Epithelial cell of proximal tubule (primary cell): ENCODE results near the gene MON1B. TPM values are rescaled to one million over a fixed set of nuclear protein-coding genes. Genes with fewer than 3 reads are reported as not detected.

ENCODE experiments used
- DNase-seq: peaks from one replicate; pipeline ENCODE4 v3.0.0-alpha.2; 2011; ENCODE audit warnings: low read depth
- H3K4me3 ChIP-seq: 2 replicates; pipeline ENCODE4 v1.5.1; 2011; ENCODE audit warnings: low read depth, mild to moderate bottlenecking, low read length
- total RNA-seq: library from RNA; depleted of rRNA; stranded (reverse); fragments of >200 nt; gene quantifications from 2 replicates; pipeline ENCODE4 v1.2.3, GENCODE V29; 2015
- TF ChIP-seq, protein P1 (sequence below): conservative IDR thresholded peaks from 2 replicates; pipeline ENCODE4 v1.5.1; 2012; ENCODE audit warnings: low read depth, mild to moderate bottlenecking, low read length

MON1B gene
- total RNA-seq, 1 donor from 2014 or later: 19.3 TPM

DNA sequence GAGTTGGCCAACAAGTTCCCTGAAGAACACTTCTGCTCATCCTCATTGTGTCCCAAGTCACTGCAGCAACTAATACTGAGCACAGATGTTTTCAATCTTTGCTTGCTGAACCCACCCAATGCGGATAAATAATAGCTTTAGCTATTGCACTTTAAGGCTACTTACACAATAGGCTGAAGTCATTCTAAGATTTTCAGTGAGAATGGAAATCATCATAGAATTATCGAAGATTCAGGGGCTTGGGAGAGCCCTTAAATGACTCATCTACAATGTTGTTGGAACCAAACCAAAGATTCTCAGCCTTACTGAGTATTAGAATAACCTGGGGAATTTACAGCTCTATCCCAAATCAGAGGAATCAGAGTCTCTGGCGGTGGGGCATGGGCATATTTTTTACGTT, 59.4 kb downstream of the MON1B start:
- H3K4me3 ChIP-seq: no peak overlapping the region
- TF ChIP-seq, protein P1, sequence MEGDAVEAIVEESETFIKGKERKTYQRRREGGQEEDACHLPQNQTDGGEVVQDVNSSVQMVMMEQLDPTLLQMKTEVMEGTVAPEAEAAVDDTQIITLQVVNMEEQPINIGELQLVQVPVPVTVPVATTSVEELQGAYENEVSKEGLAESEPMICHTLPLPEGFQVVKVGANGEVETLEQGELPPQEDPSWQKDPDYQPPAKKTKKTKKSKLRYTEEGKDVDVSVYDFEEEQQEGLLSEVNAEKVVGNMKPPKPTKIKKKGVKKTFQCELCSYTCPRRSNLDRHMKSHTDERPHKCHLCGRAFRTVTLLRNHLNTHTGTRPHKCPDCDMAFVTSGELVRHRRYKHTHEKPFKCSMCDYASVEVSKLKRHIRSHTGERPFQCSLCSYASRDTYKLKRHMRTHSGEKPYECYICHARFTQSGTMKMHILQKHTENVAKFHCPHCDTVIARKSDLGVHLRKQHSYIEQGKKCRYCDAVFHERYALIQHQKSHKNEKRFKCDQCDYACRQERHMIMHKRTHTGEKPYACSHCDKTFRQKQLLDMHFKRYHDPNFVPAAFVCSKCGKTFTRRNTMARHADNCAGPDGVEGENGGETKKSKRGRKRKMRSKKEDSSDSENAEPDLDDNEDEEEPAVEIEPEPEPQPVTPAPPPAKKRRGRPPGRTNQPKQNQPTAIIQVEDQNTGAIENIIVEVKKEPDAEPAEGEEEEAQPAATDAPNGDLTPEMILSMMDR: no peak
- DNase-seq: no peak

Other genes with a start within 250 kb of the MON1B start
- gene SYCE1L, start 8.2 kb downstream of the MON1B start, total RNA-seq: 2.4 and 10.7 TPM in 2 replicates
- under 0.01 and 0.98 TPM in 2 replicates for gene ADAMTS18, start 243.8 kb downstream of the MON1B start, total RNA-seq